Liver (tissue), 3 donors: Measurements from ENCODE around the gene MLEC.

Experiments
- CTCF ChIP-seq: fragments of 150-350 bp; IDR thresholded peaks from 2 replicates; pipeline ENCODE4 v1.5.1; 2017; ENCODE audit warnings: improper control_type of control experiment, low read depth, low read length; ENCODE audit not compliant: missing input control
- EGR1 ChIP-seq, 2 donors: IDR thresholded peaks; 2 replicates each; pipeline ENCODE4 v1.6.1; 2016 to 2018; ENCODE audit warnings: antibody characterized with exemption in 2 of 2, low read depth in 2 of 2
- FOXA1 ChIP-seq: IDR thresholded peaks from 2 replicates; pipeline ENCODE4 v1.6.1; 2016; ENCODE audit warnings: antibody characterized with exemption
- GABPA ChIP-seq, 2 donors: IDR thresholded peaks in 1 of 2; conservative IDR thresholded peaks in 1 of 2; 2 replicates each; pipeline ENCODE4 v1.6.1; 2016; ENCODE audit warnings: antibody characterized with exemption in 2 of 2, mild to moderate bottlenecking in 1 of 2, moderate library complexity in 1 of 2
- HNF4A ChIP-seq, 2 donors: conservative IDR thresholded peaks; 2 replicates each; pipeline ENCODE4 v1.6.1; 2016; ENCODE audit warnings: antibody characterized with exemption in 2 of 2, mild to moderate bottlenecking in 2 of 2
- RAD21 ChIP-seq, 2 donors: IDR thresholded peaks; 2 replicates each; pipeline ENCODE4 v1.6.1; 2016; ENCODE audit warnings: antibody characterized with exemption in 2 of 2, mild to moderate bottlenecking in 2 of 2
- SP1 ChIP-seq: IDR thresholded peaks from 2 replicates; pipeline ENCODE4 v1.6.1; 2018; ENCODE audit warnings: antibody characterized with exemption, mild to moderate bottlenecking
- TAF1 ChIP-seq: conservative IDR thresholded peaks from 2 replicates; pipeline ENCODE4 v1.6.1; 2016; ENCODE audit warnings: antibody characterized with exemption, mild to moderate bottlenecking
- YY1 ChIP-seq: IDR thresholded peaks from 2 replicates; pipeline ENCODE4 v1.6.1; 2016; ENCODE audit warnings: antibody characterized with exemption, mild to moderate bottlenecking
- TF ChIP-seq, protein P1 (sequence below): IDR thresholded peaks from 2 replicates; pipeline ENCODE4 v1.6.1; 2016; ENCODE audit warnings: antibody characterized with exemption
- TF ChIP-seq, protein P2 (sequence below): IDR thresholded peaks from 2 replicates; pipeline ENCODE4 v1.6.1; 2016; ENCODE audit warnings: antibody characterized with exemption, mild to moderate bottlenecking
- donor health status: healthy.
- donor health status: healthy.

GRCh38 chr12:120726961-120727360 lies 40.0 kb downstream of the MLEC start:
- TF ChIP-seq CTCF (no peak), FOXA1 (no peak), EGR1 (IDR thresholded peaks at IDR 0.05; ENCODE audit: low read depth in 2 of 2) (no peak), YY1 (no peak), GABPA (IDR thresholded peaks at IDR 0.05 in 1 of 2, conservative IDR thresholded peaks at IDR 0.05 in 1 of 2) (no peak), SP1 (no peak), RAD21 (IDR thresholded peaks at IDR 0.05) (no peak), TAF1 (no peak), HNF4A (conservative IDR thresholded peaks at IDR 0.05) (no peak)
- TF ChIP-seq, protein P1, sequence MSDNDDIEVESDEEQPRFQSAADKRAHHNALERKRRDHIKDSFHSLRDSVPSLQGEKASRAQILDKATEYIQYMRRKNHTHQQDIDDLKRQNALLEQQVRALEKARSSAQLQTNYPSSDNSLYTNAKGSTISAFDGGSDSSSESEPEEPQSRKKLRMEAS: no peak
- TF ChIP-seq, protein P2, sequence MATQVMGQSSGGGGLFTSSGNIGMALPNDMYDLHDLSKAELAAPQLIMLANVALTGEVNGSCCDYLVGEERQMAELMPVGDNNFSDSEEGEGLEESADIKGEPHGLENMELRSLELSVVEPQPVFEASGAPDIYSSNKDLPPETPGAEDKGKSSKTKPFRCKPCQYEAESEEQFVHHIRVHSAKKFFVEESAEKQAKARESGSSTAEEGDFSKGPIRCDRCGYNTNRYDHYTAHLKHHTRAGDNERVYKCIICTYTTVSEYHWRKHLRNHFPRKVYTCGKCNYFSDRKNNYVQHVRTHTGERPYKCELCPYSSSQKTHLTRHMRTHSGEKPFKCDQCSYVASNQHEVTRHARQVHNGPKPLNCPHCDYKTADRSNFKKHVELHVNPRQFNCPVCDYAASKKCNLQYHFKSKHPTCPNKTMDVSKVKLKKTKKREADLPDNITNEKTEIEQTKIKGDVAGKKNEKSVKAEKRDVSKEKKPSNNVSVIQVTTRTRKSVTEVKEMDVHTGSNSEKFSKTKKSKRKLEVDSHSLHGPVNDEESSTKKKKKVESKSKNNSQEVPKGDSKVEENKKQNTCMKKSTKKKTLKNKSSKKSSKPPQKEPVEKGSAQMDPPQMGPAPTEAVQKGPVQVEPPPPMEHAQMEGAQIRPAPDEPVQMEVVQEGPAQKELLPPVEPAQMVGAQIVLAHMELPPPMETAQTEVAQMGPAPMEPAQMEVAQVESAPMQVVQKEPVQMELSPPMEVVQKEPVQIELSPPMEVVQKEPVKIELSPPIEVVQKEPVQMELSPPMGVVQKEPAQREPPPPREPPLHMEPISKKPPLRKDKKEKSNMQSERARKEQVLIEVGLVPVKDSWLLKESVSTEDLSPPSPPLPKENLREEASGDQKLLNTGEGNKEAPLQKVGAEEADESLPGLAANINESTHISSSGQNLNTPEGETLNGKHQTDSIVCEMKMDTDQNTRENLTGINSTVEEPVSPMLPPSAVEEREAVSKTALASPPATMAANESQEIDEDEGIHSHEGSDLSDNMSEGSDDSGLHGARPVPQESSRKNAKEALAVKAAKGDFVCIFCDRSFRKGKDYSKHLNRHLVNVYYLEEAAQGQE: no peak
